ENCODE measurements around the gene PRKAR2B.

- TF ChIP-seq, protein P1, sequence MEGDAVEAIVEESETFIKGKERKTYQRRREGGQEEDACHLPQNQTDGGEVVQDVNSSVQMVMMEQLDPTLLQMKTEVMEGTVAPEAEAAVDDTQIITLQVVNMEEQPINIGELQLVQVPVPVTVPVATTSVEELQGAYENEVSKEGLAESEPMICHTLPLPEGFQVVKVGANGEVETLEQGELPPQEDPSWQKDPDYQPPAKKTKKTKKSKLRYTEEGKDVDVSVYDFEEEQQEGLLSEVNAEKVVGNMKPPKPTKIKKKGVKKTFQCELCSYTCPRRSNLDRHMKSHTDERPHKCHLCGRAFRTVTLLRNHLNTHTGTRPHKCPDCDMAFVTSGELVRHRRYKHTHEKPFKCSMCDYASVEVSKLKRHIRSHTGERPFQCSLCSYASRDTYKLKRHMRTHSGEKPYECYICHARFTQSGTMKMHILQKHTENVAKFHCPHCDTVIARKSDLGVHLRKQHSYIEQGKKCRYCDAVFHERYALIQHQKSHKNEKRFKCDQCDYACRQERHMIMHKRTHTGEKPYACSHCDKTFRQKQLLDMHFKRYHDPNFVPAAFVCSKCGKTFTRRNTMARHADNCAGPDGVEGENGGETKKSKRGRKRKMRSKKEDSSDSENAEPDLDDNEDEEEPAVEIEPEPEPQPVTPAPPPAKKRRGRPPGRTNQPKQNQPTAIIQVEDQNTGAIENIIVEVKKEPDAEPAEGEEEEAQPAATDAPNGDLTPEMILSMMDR (IDR thresholded peaks at IDR 0.05), result peak; percentile 97
- TF ChIP-seq ZFX (IDR thresholded peaks at IDR 0.05; ENCODE audit: borderline replicate concordance), result no peak
These were observed 103.2 kb downstream of the PRKAR2B start for GRCh38 chr7:107147464-107148393.
